GM18520 (cell line): Measurements from ENCODE around the gene FHAD1.
"Not testable (repeated sequence)": the region's sequence is repeated elsewhere in the genome, so short reads cannot be mapped to it uniquely, and the experiment has no call there.

Experiments used
- ATAC-seq: cut with Tn5 transposase; IDR thresholded peaks from one replicate; pipeline ENCODE4 v1.9.1; 2021; ENCODE audit not compliant: unreplicated experiment

FHAD1 gene

GRCh38 chr1:15303935-15304334, 56.9 kb downstream of the FHAD1 start:
- ATAC-seq: no peak

DNA sequence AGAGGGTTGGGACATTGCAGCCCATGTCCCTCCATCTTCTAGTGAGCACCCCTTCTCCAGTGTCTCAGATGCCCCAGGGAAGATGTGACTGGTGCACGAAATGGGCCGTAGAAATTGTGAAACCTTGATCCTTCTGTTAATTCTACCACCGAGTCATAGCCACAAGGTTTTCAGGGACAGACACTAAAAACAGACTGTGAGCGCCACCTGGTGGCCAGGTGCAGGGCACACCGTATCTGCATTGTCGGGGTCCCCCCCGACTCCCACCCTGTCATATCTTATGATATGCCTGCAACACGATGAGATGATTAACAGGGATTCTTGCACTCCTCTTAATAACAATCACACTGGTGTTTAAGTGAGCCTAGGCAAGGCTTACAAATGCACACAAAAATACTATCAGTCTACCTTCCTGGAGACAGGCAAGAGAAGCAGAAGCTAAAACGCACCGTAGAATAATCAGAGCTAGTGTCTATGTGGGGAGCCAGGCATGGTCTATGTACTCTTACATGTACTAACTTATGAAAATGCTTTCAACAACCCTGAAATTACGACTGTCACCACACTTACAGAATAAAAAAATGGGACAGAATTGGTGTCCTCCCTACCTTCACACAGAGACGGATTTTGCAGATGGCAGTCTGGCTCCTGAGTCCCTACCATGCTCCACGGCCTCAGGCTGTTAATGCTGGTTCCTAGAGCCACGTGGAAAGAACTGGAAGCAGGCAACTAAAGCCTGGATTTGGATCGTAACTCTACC, 57.9 kb downstream of the FHAD1 start:
- no peak for ATAC-seq

DNA sequence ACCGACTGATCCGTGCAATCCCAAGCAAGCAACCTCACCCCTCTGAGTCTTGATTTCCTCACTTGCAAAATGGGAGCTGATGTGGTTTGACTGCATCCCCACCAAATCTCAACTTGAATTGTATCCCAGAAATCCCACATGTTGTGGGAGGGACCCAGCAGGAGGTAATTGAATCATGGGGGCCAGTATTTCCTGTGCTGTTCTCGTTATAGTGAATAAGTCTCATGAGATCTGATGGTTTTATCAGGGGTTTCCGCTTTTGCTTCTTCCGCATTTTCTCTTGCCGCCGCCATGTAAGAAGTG, 58.4 kb downstream of the FHAD1 start:
- ATAC-seq: no peak

DNA sequence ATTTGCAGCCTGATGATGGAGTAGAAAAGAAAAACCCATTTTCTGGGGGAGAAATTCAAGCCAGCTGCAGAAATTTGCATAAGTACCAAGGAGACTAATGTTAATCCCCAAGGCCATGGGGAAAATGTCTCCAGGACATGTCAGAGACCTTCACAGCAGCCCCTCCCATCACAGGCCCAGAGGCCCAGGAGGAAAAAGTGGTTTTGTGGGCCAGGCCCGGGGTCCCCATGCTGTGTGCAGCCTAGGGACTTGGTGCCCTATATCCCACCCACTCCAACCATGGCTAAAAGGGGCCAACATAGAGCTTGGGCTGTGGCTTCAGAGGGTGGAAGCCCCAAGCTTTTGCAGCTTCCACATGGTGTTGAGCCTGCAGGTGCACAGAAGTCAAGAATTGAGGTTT, 59.3 kb downstream of the FHAD1 start:
- ATAC-seq: not testable (repeated sequence)

DNA sequence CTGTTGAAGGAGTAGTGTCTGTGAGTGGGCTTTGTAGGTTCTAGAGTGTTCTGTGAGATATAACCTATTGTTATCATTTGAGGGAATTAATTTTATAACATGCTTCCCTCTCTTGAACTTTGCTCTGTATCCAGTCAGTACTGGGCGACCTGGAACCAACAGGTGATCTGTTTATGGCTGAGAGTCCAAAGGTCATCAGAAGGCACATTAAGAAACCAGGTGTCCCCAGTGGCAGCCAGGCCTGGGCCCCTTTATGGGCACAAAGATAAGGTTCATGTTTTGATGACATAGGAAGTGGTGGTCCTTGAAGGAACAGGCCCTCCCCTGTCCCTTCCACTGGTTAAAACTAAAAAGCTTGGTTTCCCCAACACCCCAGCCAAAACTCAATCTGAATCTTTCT, 61.1 kb downstream of the FHAD1 start:
- no peak for ATAC-seq

- no peak for ATAC-seq
Measured at GRCh38 chr1:15308621-15309027, 61.6 kb downstream of the FHAD1 start.

DNA sequence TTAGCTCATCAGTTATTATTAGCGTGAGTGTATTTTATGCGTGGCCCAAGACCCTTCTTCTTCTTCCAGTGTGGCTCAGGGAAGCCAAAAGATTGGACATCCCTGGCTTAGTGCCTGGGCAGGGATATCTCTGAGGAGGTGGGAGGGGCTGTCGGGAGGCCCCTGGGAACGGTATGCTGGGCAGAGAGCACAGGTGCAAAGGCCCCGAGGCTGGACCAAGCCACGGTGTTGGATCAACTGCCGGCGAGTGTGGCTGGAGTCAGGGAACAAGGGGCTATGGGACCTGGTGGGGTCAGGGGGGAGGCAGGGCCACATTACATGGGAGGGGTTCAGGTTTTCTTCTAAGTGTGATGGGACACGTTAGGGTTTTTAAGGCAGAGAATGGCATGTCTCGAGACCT, 62.7 kb downstream of the FHAD1 start:
- no peak for ATAC-seq

DNA sequence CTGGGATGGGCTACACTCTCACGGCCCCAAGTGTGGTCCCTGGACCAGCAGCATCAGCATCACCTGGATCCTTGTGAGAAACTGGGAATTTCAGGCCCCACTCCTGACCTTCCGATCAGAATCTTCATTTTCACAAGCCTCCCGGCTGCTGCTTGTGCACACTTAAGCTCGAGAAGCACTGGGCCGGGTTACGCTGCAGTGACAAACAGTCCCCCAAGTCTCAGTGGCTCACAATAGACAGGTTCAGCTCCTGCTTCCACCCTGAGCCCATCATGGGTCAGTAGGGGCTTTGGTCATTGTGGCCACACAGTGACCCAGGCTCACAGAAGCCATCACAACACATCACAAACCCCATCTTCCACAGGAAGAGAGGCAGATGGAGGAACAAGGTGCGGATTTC, 63.5 kb downstream of the FHAD1 start:
- ATAC-seq: no peak

DNA sequence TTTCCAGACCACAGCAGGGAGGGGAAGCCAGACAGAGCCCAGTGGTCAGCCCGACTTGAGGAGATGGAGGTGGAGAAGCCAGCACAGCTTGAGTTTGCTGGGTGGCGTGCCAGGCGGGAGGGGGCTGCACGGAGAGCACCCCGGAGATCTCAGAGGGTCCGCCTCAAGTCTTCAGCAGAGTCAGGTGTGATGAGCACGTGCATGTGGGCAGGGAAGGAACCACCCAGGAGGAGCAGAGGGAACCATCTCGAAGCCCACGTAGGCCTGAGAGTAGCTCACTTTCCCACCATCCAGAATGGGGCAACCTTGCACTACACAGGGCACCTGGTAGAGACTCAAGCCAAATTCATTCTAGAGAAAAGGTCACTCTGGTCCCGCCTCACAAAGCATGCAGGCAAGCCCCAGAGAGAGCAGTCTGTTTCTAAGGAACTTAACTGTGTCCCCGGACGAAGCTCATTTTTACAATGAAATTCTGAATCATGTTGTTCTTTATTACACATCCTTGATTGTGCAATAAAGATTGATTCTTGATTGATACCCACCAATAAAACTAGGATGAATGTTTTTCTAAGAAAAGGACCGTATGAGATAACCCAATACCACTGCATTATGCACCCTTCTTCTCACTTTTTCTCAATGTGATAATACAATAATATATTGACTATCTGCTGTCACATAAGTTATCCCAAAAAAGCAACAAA, 64.2 kb downstream of the FHAD1 start:
- no peak for ATAC-seq

- no peak for ATAC-seq
Measured at GRCh38 chr1:15311880-15312279, 64.9 kb downstream of the FHAD1 start.

DNA sequence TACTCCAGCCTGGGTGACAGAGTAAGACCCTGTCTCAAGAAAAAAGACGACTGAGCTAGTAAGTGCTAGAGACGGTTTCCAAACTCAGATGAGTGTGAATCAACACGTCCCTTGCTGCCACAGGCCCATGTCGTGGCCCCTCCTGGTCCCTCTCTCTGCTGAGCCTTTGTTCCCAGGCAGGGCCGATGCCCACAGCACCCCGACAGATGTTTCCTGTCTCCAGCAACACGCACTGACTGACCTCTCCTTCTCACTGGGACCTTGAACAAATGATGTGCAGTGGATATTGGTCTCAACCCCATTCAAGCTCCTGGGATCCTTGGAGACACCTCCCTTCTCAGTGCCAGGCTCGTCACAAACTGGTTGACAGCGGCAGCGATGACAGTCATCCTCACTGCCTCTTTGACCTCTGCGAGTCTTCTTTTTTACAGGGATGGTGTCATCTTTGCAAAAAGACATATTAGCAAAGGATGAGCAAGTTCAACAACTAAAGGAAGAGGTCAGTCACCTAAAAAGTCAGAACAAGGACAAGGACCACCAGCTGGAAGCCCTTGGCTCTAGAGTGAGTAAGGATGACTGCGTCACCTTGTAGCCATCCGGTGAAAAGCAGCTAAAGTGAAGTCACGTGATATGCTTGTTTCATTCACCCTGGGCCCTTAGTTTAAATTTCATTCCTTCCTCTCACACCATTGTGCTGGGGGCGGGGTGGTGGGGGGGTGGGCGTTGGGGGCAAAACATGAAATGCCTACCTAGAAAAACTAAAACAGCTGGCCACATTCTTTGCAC, 65.8 kb downstream of the FHAD1 start:
- no peak for ATAC-seq

- ATAC-seq: no peak
Measured at GRCh38 chr1:15314328-15315281, 67.6 kb downstream of the FHAD1 start.

DNA sequence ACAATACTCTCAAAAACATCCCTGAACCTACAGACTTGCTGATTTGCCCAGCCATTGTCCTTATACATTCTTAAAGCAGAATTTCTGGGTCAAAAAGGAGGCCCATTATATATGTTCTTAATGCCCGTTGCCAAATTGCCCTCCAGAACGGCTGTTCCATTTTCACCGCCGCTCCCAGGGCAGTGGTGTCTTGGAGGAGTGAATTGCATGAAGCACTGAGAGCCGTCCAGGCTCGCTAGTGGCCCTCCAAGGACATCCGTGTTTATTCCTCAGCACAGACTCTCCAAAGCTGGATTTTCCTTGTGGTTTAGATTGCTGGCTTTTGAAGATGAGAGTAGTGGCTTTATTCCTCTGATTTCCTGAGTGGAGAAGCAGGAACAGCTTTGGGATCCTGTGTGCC, 68.8 kb downstream of the FHAD1 start:
- ATAC-seq: no peak

- no peak for ATAC-seq
Measured at GRCh38 chr1:15316510-15316909, 69.5 kb downstream of the FHAD1 start.

GRCh38 chr1:15320267-15320666, 73.2 kb downstream of the FHAD1 start:
- ATAC-seq: no peak

DNA sequence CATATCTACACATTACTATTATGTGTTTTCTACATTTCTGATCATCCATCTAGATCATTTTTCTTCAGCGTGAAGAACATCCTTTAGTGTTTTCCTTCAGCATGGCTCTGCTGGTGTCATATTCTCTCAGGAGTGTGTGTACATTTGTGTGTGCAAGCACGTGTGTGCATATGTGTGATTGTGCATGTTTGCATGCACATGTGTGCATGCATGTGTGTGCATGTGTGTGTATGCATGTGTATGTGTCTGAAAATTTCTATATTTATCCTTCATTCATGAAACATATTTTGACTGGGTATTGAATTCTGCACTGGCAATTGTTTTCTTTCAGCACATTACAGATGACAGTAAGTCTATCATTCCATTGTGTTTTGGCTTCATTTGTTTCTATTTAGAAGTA, 74.6 kb downstream of the FHAD1 start:
- no peak for ATAC-seq

- ATAC-seq: no peak
Measured at GRCh38 chr1:15322648-15323350, 75.8 kb downstream of the FHAD1 start.

- ATAC-seq: no peak
Measured at GRCh38 chr1:15323351-15323988, 76.4 kb downstream of the FHAD1 start.

GRCh38 chr1:15323989-15324868, 77.2 kb downstream of the FHAD1 start:
- no peak for ATAC-seq
